Transverse colon (tissue), 4 donors: Measurements from ENCODE around the gene MAML1. TPM values are rescaled to one million over a fixed set of nuclear protein-coding genes. Genes with fewer than 3 reads are reported as not detected.

Experiments used
- DNase-seq: peaks from one replicate; pipeline ENCODE4 v3.0.0-alpha.2; 2019
- H3K27ac ChIP-seq, 4 donors: fragments of 200-600 bp; sonication (generic); 2 replicates each; pipeline ENCODE4 v1.5.1; 2016 to 2018; ENCODE audit warnings: inconsistent platforms in 4 of 4
- H3K27me3 ChIP-seq: fragments of 200-600 bp; sonication (generic); 2 replicates; pipeline ENCODE4 v1.5.1; 2017; ENCODE audit warnings: inconsistent platforms
- H3K36me3 ChIP-seq, 4 donors: fragments of 200-600 bp; sonication (generic); 2 replicates each; pipeline ENCODE4 v1.5.1; 2017 to 2019; ENCODE audit warnings: inconsistent platforms in 4 of 4
- H3K4me1 ChIP-seq, 4 donors: fragments of 200-600 bp; sonication (generic); 2 replicates each; pipeline ENCODE4 v1.5.1; 2017 to 2020; ENCODE audit warnings: inconsistent platforms in 4 of 4
- H3K4me3 ChIP-seq, 4 donors: fragments of 200-600 bp; sonication (generic); 1 replicate in 1 of 4; 2 replicates in 3 of 4; pipeline versions ENCODE4 v1.5.1 to v1.6.1; 2017 to 2019; ENCODE audit warnings: inconsistent platforms in 4 of 4
- H3K9me3 ChIP-seq, 2 donors: fragments of 200-600 bp; sonication (generic); 2 replicates each; pipeline ENCODE4 v1.5.1; 2017 to 2019; ENCODE audit warnings: inconsistent platforms in 2 of 2
- EP300 ChIP-seq: sonication (generic); formaldehyde crosslinking; IDR thresholded peaks from one replicate; pipeline ENCODE4 v1.6.1; 2017; ENCODE audit warnings: antibody characterized with exemption, low read depth
- POLR2A ChIP-seq: fragments of 450-650 bp; IDR thresholded peaks from one replicate; pipeline ENCODE4 v1.6.1; 2016; ENCODE audit warnings: antibody characterized with exemption, mild to moderate bottlenecking, moderate library complexity
- POLR2AphosphoS5 ChIP-seq, 3 donors: sonication (generic); formaldehyde crosslinking; IDR thresholded peaks; one replicate each; pipeline ENCODE4 v1.6.1; 2016; ENCODE audit warnings: antibody characterized with exemption in 3 of 3
- WGBS, 2 donors: methylation state at CpG; one replicate each; pipeline ENCODE4 v1.1.5; 2018; ENCODE audit warnings: low coverage in 1 of 2; 5-methylcytosine and 5-hydroxymethylcytosine counted together
- in situ Hi-C, 4 donors: fragments of 200-750 bp; cut with MboI; loops; one replicate each; pipeline versions ENCODE4 v1.15.0 to v1.15.1; 2017; ENCODE audit warnings: low sequenced_read_pairs in 3 of 4, low pct_ligation_motif_present in 1 of 4, low pct_unique_long_range_greater_than_20kb in 1 of 4
- intact Hi-C: fragments of 100-400 bp; cut with DNase I; formaldehyde crosslinking; loops from one replicate; pipeline ENCODE4 v1.15.1; 2023; ENCODE audit warnings: low total_unique reads
- total RNA-seq, 4 donors: library from RNA; depleted of rRNA; stranded (reverse); fragments of >200 nt; gene quantifications; one replicate each; pipeline ENCODE4 v1.1.0, GENCODE V29; 2016
- TF ChIP-seq, protein P1 (sequence below), 5 experiments: fragments of 200-600 bp in 3 of 5; fragments of 450-650 bp in 2 of 5; sonication (generic) in 3 of 5; IDR thresholded peaks; 1 replicate in 2 of 5; 2 replicates in 3 of 5; pipeline ENCODE4 v1.5.1; 2016 to 2017; ENCODE audit warnings: antibody characterized with exemption in 5 of 5, inconsistent platforms in 3 of 5, mild to moderate bottlenecking in 2 of 5, moderate library complexity in 1 of 5

Gene MAML1
- total RNA-seq, 4 donors from 2014 or later, result 22.8 to 28.7 (median 27.3) TPM

DNA sequence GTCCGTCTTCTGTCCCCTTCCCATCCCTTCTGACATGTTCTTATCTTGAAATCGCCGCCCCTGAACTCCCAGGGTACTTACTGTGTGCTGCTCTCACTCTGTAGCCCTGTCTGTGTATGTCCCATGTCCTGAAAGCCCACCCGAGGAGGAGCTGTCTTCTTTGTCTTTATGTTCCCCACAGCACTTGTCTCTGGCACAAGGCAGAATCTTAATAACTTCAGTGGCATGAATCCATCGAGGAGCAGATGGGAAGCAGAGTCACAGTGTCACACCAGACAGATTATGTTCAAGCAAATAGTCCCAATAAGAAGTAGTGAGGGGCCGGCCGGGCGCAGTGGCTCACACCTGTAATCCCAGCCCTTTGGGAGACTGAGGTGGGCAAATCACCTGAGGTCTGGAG is 31.4 kb downstream of the MAML1 start:
- H3K4me1 ChIP-seq, result peaks cover 21 to 63% (median 37%) of the 10 kb centered on the region in 4 donors
- H3K9me3 ChIP-seq, result no peaks in the 10 kb centered on the region
- no peak overlapping the region for H3K4me3 ChIP-seq
- intact Hi-C loops (no loop called here), in situ Hi-C loops (no loop called here)
- TF ChIP-seq EP300 (no peak), POLR2AphosphoS5 (IDR thresholded peaks at IDR 0.05) (no peak), POLR2A (no peak)
- TF ChIP-seq, protein P1, sequence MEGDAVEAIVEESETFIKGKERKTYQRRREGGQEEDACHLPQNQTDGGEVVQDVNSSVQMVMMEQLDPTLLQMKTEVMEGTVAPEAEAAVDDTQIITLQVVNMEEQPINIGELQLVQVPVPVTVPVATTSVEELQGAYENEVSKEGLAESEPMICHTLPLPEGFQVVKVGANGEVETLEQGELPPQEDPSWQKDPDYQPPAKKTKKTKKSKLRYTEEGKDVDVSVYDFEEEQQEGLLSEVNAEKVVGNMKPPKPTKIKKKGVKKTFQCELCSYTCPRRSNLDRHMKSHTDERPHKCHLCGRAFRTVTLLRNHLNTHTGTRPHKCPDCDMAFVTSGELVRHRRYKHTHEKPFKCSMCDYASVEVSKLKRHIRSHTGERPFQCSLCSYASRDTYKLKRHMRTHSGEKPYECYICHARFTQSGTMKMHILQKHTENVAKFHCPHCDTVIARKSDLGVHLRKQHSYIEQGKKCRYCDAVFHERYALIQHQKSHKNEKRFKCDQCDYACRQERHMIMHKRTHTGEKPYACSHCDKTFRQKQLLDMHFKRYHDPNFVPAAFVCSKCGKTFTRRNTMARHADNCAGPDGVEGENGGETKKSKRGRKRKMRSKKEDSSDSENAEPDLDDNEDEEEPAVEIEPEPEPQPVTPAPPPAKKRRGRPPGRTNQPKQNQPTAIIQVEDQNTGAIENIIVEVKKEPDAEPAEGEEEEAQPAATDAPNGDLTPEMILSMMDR (IDR thresholded peaks at IDR 0.05), result no peak
- no peaks in the 10 kb centered on the region for H3K27me3 ChIP-seq
- DNase-seq, result no peak
- peaks cover 0 to 11% (median 4%) of the 10 kb centered on the region in 4 donors for H3K36me3 ChIP-seq
- 67 to 73% methylated on average over 3 to 8 of the region's 8 CpGs for WGBS, 2 donors
- H3K27ac ChIP-seq, result peak overlapping the region in 2 of 4 donors; percentile 58 to 65

DNA sequence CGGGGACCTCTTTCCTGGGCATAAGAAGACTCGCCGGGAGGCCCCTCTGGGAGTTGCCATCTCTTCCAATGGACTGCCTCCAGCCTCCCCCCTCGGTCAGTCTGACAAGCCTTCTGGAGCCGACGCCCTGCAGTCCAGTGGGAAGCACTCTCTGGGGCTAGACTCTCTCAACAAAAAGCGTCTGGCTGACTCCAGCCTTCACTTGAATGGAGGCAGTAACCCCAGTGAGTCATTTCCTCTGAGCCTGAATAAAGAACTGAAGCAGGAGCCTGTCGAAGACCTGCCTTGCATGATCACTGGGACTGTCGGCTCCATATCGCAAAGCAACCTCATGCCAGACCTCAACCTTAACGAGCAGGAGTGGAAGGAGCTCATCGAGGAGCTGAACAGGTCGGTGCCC is 32.8 kb downstream of the MAML1 start:
- H3K27ac ChIP-seq, result peak overlapping the region in 2 of 4 donors; percentile 18 to 28
- H3K27me3 ChIP-seq, result no peaks in the 10 kb centered on the region
- WGBS, 2 donors, result 63 to 78% methylated on average over 3 to 13 of the region's 13 CpGs
- no peak for TF ChIP-seq POLR2AphosphoS5 (IDR thresholded peaks at IDR 0.05)
- TF ChIP-seq, protein P1 (IDR thresholded peaks at IDR 0.05), result no peak
- TF ChIP-seq EP300, result no peak
- in situ Hi-C loops, result no loop called here
- peaks cover 0 to 25% (median 10%) of the 10 kb centered on the region in 4 donors for H3K36me3 ChIP-seq
- no peaks in the 10 kb centered on the region for H3K9me3 ChIP-seq
- H3K4me1 ChIP-seq, result peaks cover 21 to 52% (median 37%) of the 10 kb centered on the region in 4 donors
- intact Hi-C loops, result no loop called here
- no peak overlapping the region for H3K4me3 ChIP-seq
- no peak for DNase-seq

DNA sequence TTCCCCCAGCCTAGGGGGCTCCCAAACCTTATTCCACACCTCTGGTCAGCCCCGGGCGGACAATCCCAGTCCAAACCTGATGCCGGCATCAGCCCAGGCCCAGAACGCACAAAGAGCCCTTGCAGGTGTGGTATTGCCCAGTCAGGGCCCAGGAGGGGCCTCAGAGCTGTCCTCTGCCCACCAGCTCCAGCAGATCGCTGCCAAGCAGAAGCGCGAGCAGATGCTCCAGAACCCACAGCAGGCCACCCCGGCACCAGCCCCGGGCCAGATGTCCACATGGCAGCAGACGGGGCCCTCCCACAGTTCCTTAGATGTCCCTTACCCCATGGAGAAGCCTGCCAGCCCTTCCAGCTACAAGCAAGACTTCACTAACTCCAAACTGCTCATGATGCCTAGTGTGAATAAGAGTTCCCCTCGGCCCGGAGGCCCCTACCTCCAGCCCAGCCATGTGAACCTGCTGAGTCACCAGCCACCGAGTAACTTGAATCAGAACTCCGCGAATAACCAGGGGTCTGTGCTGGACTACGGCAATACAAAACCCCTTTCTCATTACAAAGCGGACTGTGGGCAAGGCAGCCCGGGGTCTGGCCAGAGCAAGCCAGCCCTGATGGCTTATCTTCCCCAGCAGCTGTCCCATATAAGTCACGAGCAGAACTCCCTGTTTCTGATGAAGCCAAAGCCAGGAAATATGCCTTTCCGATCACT is 33.6 kb downstream of the MAML1 start:
- TF ChIP-seq POLR2AphosphoS5 (IDR thresholded peaks at IDR 0.05) (no peak), EP300 (no peak), POLR2A (no peak)
- TF ChIP-seq, protein P1 (IDR thresholded peaks at IDR 0.05), result no peak
- WGBS, 2 donors, result 87% methylated on average over 20 of the region's 20 CpGs; no CpG with 5 or more reads in 1 of the 2 donors
- DNase-seq, result no peak
- Histone ChIP-seq H3K4me3 (no peak overlapping the region), H3K36me3 (peaks cover 0 to 31% (median 14%) of the 10 kb centered on the region in 4 donors), H3K27me3 (no peaks in the 10 kb centered on the region), H3K4me1 (peaks cover 21 to 49% (median 37%) of the 10 kb centered on the region in 4 donors), H3K9me3 (no peaks in the 10 kb centered on the region), H3K27ac (peak overlapping the region in 2 of 4 donors; percentile 18 to 28)
- intact Hi-C loops, result no loop called here
- in situ Hi-C loops, result no loop called here

DNA sequence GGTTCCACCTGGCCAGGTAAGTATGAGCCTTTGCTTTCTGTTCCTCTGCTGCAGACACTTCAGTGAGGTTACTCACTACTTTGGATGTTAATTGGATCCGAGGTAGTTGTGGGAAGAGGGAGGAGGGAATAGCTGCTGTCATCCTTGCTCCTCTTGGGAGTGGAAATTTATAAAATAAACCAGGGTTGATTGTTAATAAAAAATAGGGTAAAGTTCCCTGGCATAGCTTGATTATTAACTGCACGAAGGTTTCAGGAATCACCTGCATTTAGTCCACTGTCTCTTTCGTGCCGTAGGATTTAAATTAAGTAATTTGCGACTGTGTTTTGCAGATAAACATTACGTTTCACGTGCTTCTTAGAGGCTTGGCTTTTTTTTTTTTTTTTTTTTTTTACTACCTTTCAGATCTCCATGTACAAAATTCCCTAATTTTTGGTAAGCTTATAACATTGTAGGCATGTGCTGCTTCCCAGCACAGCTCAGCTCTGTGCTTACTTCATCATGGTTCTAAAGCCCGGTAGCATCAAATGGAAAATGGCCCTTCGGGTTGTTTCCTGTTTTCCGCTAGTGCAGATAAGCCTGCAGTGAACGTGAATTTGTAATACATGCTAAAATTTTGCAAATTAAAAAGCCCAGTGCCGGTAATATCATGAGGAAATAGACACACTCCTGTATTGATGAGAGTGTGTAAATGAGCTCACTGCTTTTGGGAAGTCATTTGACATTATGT is 34.3 kb downstream of the MAML1 start:
- H3K36me3 ChIP-seq, result peaks cover 0 to 38% (median 18%) of the 10 kb centered on the region in 4 donors
- no peak overlapping the region for H3K27ac ChIP-seq
- intact Hi-C loops (no loop called here), in situ Hi-C loops (no loop called here)
- H3K4me3 ChIP-seq, result no peak overlapping the region
- TF ChIP-seq EP300, result no peak
- TF ChIP-seq, protein P1 (IDR thresholded peaks at IDR 0.05), result no peak
- TF ChIP-seq POLR2AphosphoS5 (IDR thresholded peaks at IDR 0.05), result no peak
- TF ChIP-seq POLR2A, result no peak
- H3K4me1 ChIP-seq, result peaks cover 20 to 41% (median 30%) of the 10 kb centered on the region in 4 donors
- H3K27me3 ChIP-seq, result no peaks in the 10 kb centered on the region
- no peaks in the 10 kb centered on the region for H3K9me3 ChIP-seq
- 77 to 78% methylated on average over 9 to 12 of the region's 12 CpGs for WGBS, 2 donors
- DNase-seq, result no peak
